HG03064 (cell line): ENCODE measurements around the gene ILDR1.

ENCODE experiments used
- ATAC-seq: cut with Tn5 transposase; IDR thresholded peaks from one replicate; pipeline ENCODE4 v1.9.1; 2021; ENCODE audit warnings: low read depth; ENCODE audit not compliant: unreplicated experiment

ILDR1 gene

GRCh38 chr3:121995161-121996137 lies 26.6 kb downstream of the ILDR1 start:
- ATAC-seq, result peak; percentile 34

- no peak for ATAC-seq
Observed at GRCh38 chr3:121994551-121994950, 27.5 kb downstream of the ILDR1 start.

- peak; percentile 54 for ATAC-seq
Observed at GRCh38 chr3:121992601-121993560, 29.2 kb downstream of the ILDR1 start.

- ATAC-seq, result no peak
Observed at GRCh38 chr3:121989943-121990342, 32.1 kb downstream of the ILDR1 start.

GRCh38 chr3:121988146-121988545 lies 33.9 kb downstream of the ILDR1 start:
- no peak for ATAC-seq

- ATAC-seq, result no peak
Observed at GRCh38 chr3:121985846-121986245, 36.2 kb downstream of the ILDR1 start.

GRCh38 chr3:121981473-121981872 lies 40.6 kb downstream of the ILDR1 start:
- no peak for ATAC-seq

- ATAC-seq, result no peak
Observed at GRCh38 chr3:121980450-121980796, 41.6 kb downstream of the ILDR1 start.

- ATAC-seq, result peak; percentile 74
Observed at GRCh38 chr3:121979734-121980449, 42.2 kb downstream of the ILDR1 start.

GRCh38 chr3:121979246-121979645 lies 42.8 kb downstream of the ILDR1 start:
- ATAC-seq, result no peak

GRCh38 chr3:121976727-121977126 lies 45.3 kb downstream of the ILDR1 start:
- ATAC-seq, result no peak

- no peak for ATAC-seq
Observed at GRCh38 chr3:121975702-121976302, 46.2 kb downstream of the ILDR1 start.

GRCh38 chr3:121974601-121975111 lies 47.4 kb downstream of the ILDR1 start:
- no peak for ATAC-seq

- ATAC-seq, result no peak
Observed at GRCh38 chr3:121970047-121970446, 52.0 kb downstream of the ILDR1 start.

- ATAC-seq, result no peak
Observed at GRCh38 chr3:121969631-121970030, 52.4 kb downstream of the ILDR1 start.

GRCh38 chr3:121963608-121964007 lies 58.4 kb downstream of the ILDR1 start:
- no peak for ATAC-seq

- ATAC-seq, result no peak
Observed at GRCh38 chr3:121962443-121962842, 59.6 kb downstream of the ILDR1 start.

GRCh38 chr3:121961283-121961682 lies 60.8 kb downstream of the ILDR1 start:
- ATAC-seq, result no peak

GRCh38 chr3:121958801-121959200 lies 63.2 kb downstream of the ILDR1 start:
- ATAC-seq, result no peak
